GM10248 (cell line): Measurements from ENCODE around the gene MPPED1.

Experiments used
- CTCF ChIA-PET: fragments of 300-600 bp; sonication (Branson Sonifier 250); formaldehyde crosslinking; extraction: SDS; loops from one replicate; lab custom pipeline; 2021; ENCODE audit warnings: antibody characterized with exemption; lab: Yijun Ruan, JAX
- POLR2A ChIA-PET: fragments of 350-650 bp; sonication (Branson Sonifier 250); formaldehyde crosslinking; extraction: SDS; loops from one replicate; lab custom pipeline; 2020; ENCODE audit warnings: antibody characterized with exemption; lab: Yijun Ruan, JAX
- DNase-seq: peaks from one replicate; pipeline ENCODE4 v3.0.0; 2012; ENCODE audit errors: extremely low spot score
- CTCF ChIP-seq: IDR thresholded peaks from 2 replicates; pipeline ENCODE4 v1.5.1; 2012; ENCODE audit warnings: mild to moderate bottlenecking, low read depth; ENCODE audit errors: extremely low read depth, missing control alignments, control extremely low read depth

Gene MPPED1

GRCh38 chr22:43413826-43414225, 2.0 kb downstream of the MPPED1 start:
- POLR2A ChIA-PET, result no interaction called here
- CTCF ChIA-PET, result no interaction called here
- no peak for TF ChIP-seq CTCF
- DNase-seq, result no peak

GRCh38 chr22:43415681-43416080, 3.9 kb downstream of the MPPED1 start:
- CTCF ChIA-PET, result no interaction called here
- POLR2A ChIA-PET, result no interaction called here
- DNase-seq, result no peak
- TF ChIP-seq CTCF, result no peak

DNA sequence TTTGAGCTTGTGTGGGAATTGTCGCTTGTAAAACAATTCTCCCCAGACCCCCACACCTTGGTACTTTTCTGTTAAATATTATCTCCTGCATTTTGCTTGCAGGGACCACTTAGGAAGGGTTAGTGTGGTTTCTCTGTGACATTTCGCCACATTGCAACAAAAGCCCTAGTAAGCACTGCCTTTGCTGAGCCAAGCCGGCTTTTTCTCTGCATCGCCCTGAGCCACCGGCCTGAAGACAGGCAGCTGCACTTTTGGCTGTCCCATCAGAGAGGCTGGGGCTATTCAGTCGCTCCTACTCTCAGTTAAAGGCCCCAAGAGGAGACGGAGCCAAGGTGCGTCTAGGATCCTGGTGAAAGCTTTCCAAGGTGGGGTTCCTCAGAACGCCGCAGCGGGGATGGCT, 5.7 kb downstream of the MPPED1 start:
- ChIA-PET CTCF (interaction anchor here (0.9 to 1.0 kb wide), 2 partner anchors 10 to 34 kb away, joined by 3 to 4 read pairs; no protein-coding TSS in a partner anchor), POLR2A (no interaction called here)
- no peak for TF ChIP-seq CTCF
- no peak for DNase-seq

- CTCF ChIA-PET, result interaction anchor here (1.0 kb wide), 1 partner anchor 11 kb away, joined by 4 read pairs; no protein-coding TSS in a partner anchor
- POLR2A ChIA-PET, result no interaction called here
- no peak for TF ChIP-seq CTCF
- no peak for DNase-seq
Measured at GRCh38 chr22:43418079-43418825, 6.4 kb downstream of the MPPED1 start.

DNA sequence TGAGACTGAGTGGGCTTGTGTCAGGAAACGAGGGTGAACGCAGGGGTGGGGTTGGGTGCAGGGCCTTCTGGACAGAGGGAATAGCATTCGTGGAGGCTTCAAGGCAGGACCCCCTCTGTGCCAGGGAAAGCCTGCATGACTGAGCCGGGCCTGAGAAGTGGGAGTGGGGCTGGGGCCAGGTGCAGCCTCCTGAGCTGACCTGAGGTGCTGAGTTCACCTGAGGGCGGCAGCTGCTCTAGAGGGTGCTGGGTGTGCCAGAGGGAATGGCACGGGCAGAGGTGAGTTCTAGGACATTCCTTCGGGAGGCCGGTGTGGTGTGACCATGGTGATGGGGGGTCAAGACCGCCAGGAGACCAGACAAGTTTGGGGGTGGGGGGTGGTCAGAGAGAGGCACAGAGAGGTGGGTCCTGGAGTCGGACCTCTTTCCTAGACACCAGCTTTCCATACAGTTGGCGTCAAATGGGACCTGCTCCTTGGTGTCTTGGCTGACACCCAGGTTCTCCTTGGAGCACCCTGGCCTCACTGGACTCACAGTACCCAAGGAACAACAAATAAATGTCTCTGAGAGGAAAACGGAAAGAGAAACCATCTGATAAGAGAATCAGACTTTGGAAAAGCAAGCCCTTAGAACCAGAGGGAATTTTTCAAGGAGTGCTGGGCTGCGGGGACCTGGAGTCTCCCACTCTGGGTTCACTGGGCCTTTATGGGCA, 7.7 kb downstream of the MPPED1 start:
- TF ChIP-seq CTCF, result no peak
- no peak for DNase-seq
- ChIA-PET POLR2A (no interaction called here), CTCF (no interaction called here)

- CTCF ChIA-PET, result interaction anchor here (1.5 kb wide), 1 partner anchor 10 kb away, joined by 6 read pairs; no protein-coding TSS in a partner anchor
Measured at GRCh38 chr22:43421046-43421665, 9.3 kb downstream of the MPPED1 start.

More at GRCh38 chr22:43421046-43421665, 9.3 kb downstream of the MPPED1 start:
- DNase-seq, result no peak
- POLR2A ChIA-PET, result no interaction called here
- no peak for TF ChIP-seq CTCF
